ENCODE data around the gene SLC5A5. TPM values are rescaled to one million over a fixed set of nuclear protein-coding genes. Genes with fewer than 3 reads are reported as not detected.

Gene SLC5A5
- total RNA-seq, 1 experiment from 2014 or later = 1.8 TPM

DNA sequence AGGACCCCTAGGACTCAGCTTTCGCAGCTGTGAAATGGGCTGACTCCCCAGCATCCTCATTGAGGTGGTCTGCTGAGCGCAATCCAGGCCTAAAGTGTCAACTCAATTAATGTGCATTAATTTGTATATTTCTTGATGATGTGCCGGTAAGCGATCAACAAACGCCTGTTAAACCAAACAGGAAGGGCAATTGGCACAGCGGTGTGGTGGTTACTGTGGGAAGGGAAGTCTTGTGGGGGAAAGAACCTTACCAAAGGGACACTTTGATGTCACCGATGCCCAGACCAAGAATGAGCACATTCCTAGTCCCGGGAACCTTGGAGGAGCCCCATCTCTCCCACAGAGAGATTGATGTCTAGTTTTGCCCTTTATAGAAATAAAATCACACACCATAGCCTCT, 25.6 kb upstream of the SLC5A5 start:
- no peaks in the 10 kb centered on the region for H3K27me3 ChIP-seq (ENCODE audit: insufficient read depth, low read length)
- no peak for DNase-seq
- Mint-ChIP-seq H3K4me3 (no peak overlapping the region), H3K4me1 (peaks cover 7 to 17% of the 10 kb centered on the region in 2 experiments), H3K36me3 (ENCODE audit: insufficient read depth in 1 of 3, low read depth in 3 of 3) (no peaks in the 10 kb centered on the region; a peak in 1 of 7 replicates), H3K27ac (no peak overlapping the region), H3K9me3 (no peaks in the 10 kb centered on the region), H3K27me3 (ENCODE audit: low read depth) (peaks cover 33% of the 10 kb centered on the region)
- H2BK120ac ChIP-seq (ENCODE audit: low read depth, low read length, poor library complexity, severe bottlenecking) = no peak overlapping the region
- no peak overlapping the region for H3K23ac ChIP-seq (ENCODE audit: insufficient read length, low read depth, low read length)
- no peak overlapping the region for H4K5ac ChIP-seq (ENCODE audit: insufficient read length, low read depth, low read length)
- H4K91ac ChIP-seq (ENCODE audit: insufficient read length, low read depth, low read length) = no peak overlapping the region
- H2BK15ac ChIP-seq (ENCODE audit: low read depth, low read length) = no peak overlapping the region
- H3K56ac ChIP-seq (ENCODE audit: insufficient read length, low read depth, low read length) = no peak overlapping the region
- H3K9ac ChIP-seq (ENCODE audit: extremely low read depth, insufficient read length, low read length) = no peak overlapping the region
- WGBS (ENCODE audit: extremely low coverage, insufficient read length, low lambda C conversion rate) = no CpG with 5 or more reads among the region's 8 CpGs
- peaks cover 13% of the 10 kb centered on the region for H3K23me2 ChIP-seq (ENCODE audit: insufficient read length, low read depth, low read length, poor library complexity, severe bottlenecking)
- H4K20me1 ChIP-seq (ENCODE audit: control insufficient read depth, insufficient read depth, insufficient read length) = no peaks in the 10 kb centered on the region
- no peak overlapping the region for H3K27ac ChIP-seq (ENCODE audit: insufficient read length, low read depth, low read length)
- no peaks in the 10 kb centered on the region for H3K4me1 ChIP-seq (ENCODE audit: insufficient read depth, low read length)
- no peak overlapping the region for H2BK5ac ChIP-seq (ENCODE audit: insufficient read length, low read length)
- no peak overlapping the region for H3K4me2 ChIP-seq (ENCODE audit: insufficient read depth, insufficient read length, low read length)
- H2BK12ac ChIP-seq (ENCODE audit: insufficient read length, low read depth, low read length) = no peak overlapping the region
- H3K4ac ChIP-seq (ENCODE audit: low read depth, low read length) = no peak overlapping the region
- H3K18ac ChIP-seq (ENCODE audit: insufficient read length, low read depth, low read length) = no peak overlapping the region
- H2AK5ac ChIP-seq (ENCODE audit: insufficient read length, low read length) = no peak overlapping the region
- H3T11ph ChIP-seq (ENCODE audit: low read length) = no peak overlapping the region
- H4K8ac ChIP-seq (replicated peaks; ENCODE audit: insufficient read length, low read depth, low read length) = no peak overlapping the region
- no peak for TF ChIP-seq CTCF (conservative IDR thresholded peaks at IDR 0.05)
- no peak overlapping the region for H2AFZ ChIP-seq (ENCODE audit: low read length)
- no peaks in the 10 kb centered on the region for H3K79me1 ChIP-seq (ENCODE audit: insufficient read depth, low read depth, low read length, poor library complexity, severe bottlenecking)
- H3K9me3 ChIP-seq (ENCODE audit: control insufficient read depth, low read depth, low read length) = no peaks in the 10 kb centered on the region
- no peak overlapping the region for H2BK20ac ChIP-seq (ENCODE audit: low read depth, low read length, poor library complexity, severe bottlenecking)
- H3K79me2 ChIP-seq (ENCODE audit: insufficient read depth, low read length) = no peaks in the 10 kb centered on the region
- H3K14ac ChIP-seq (ENCODE audit: insufficient read depth, low read length) = no peak overlapping the region

Data from H9 (cell line).